Keratinocyte (primary cell): Measurements from ENCODE around the gene GRN. TPM values are rescaled to one million over a fixed set of nuclear protein-coding genes. Genes with fewer than 3 reads are reported as not detected.

Experiments
- DNase-seq: peaks from one replicate; pipeline ENCODE4 v3.0.0-alpha.2; 2011; ENCODE audit warnings: low read depth, missing footprints, low spot score
- FAIRE-seq: peaks from 2 replicates; lab custom pipeline; 2011; peaks lifted over from hg19 to GRCh38; lab: Jason Lieb, UNC
- H2AFZ ChIP-seq: 2 replicates; pipeline ENCODE4 v1.6.0; 2012; ENCODE audit warnings: low read length, control low read depth, inconsistent platforms; ENCODE audit not compliant: control insufficient read depth
- H3K27ac ChIP-seq: 2 replicates; pipeline ENCODE4 v1.5.1; 2011; ENCODE audit warnings: low read length; ENCODE audit not compliant: control insufficient read depth, insufficient read depth
- H3K27me3 ChIP-seq: 3 replicates; pipeline ENCODE4 v1.6.0; 2011; ENCODE audit warnings: low read length; ENCODE audit not compliant: control insufficient read depth, insufficient read depth; ENCODE audit errors: extremely low read depth
- H3K36me3 ChIP-seq, 2 experiments: 2 replicates in 1 of 2; 3 replicates in 1 of 2; pipeline ENCODE4 v1.5.1; 2011; ENCODE audit warnings: low read length in 2 of 2, mild to moderate bottlenecking in 1 of 2; ENCODE audit not compliant: control insufficient read depth in 2 of 2, insufficient read depth in 2 of 2; ENCODE audit errors: extremely low read depth in 1 of 2
- H3K4me1 ChIP-seq: 3 replicates; pipeline ENCODE4 v1.5.1; 2011; ENCODE audit warnings: low read length; ENCODE audit not compliant: control insufficient read depth, insufficient read depth; ENCODE audit errors: extremely low read depth
- H3K4me2 ChIP-seq: 3 replicates; pipeline ENCODE4 v1.6.0; 2011; ENCODE audit warnings: low read depth, low read length; ENCODE audit not compliant: control insufficient read depth, insufficient read depth; ENCODE audit errors: extremely low read depth
- H3K4me3 ChIP-seq, 3 experiments: fragments of 200-600 bp in 1 of 3; sonication (generic) in 1 of 3; 2 replicates in 2 of 3; 3 replicates in 1 of 3; pipeline ENCODE4 v1.5.1; 2011 to 2016; ENCODE audit warnings: low read length in 3 of 3, mild to moderate bottlenecking in 3 of 3, control low read depth in 2 of 3, inconsistent platforms in 1 of 3, low read depth in 1 of 3, mixed read lengths in 1 of 3, mixed run types in 1 of 3, moderate library complexity in 1 of 3; ENCODE audit not compliant: control insufficient read depth in 2 of 3, insufficient read depth in 2 of 3; ENCODE audit errors: extremely low read depth in 1 of 3
- H3K79me2 ChIP-seq: 2 replicates; pipeline ENCODE4 v1.6.0; 2012; ENCODE audit warnings: low read length; ENCODE audit not compliant: control insufficient read depth, insufficient read depth
- H3K9ac ChIP-seq: 3 replicates; pipeline ENCODE4 v1.6.0; 2011; ENCODE audit warnings: low read length; ENCODE audit not compliant: control insufficient read depth, insufficient read depth; ENCODE audit errors: extremely low read depth
- H3K9me1 ChIP-seq: 3 replicates; pipeline ENCODE4 v1.6.0; 2011; ENCODE audit warnings: low read length; ENCODE audit not compliant: control insufficient read depth, insufficient read depth; ENCODE audit errors: extremely low read depth
- H3K9me3 ChIP-seq: 2 replicates; pipeline ENCODE4 v1.5.1; 2012; ENCODE audit warnings: low read depth, low read length; ENCODE audit not compliant: control insufficient read depth
- H4K20me1 ChIP-seq: 3 replicates; pipeline ENCODE4 v1.6.0; 2011; ENCODE audit warnings: low read length; ENCODE audit not compliant: control insufficient read depth, insufficient read depth; ENCODE audit errors: extremely low read depth
- CTCF ChIP-seq, 3 experiments: IDR thresholded peaks in 1 of 3; conservative IDR thresholded peaks in 1 of 3; optimal IDR thresholded peaks in 1 of 3; 2 replicates in 2 of 3; 3 replicates in 1 of 3; pipeline versions ENCODE3 to v1.5.1; 2011; ENCODE audit warnings: low read length in 3 of 3, mild to moderate bottlenecking in 3 of 3, moderate library complexity in 2 of 3, control low read depth in 1 of 3, inconsistent platforms in 1 of 3; ENCODE audit not compliant: insufficient read depth in 2 of 3; ENCODE audit errors: extremely low read depth in 1 of 3
- EZH2 ChIP-seq: IDR thresholded peaks from one replicate; pipeline ENCODE4 v1.6.1; 2012; ENCODE audit warnings: inconsistent platforms, mild to moderate bottlenecking, low read length, moderate library complexity
- dilution Hi-C: fragments of 300-500 bp; cut with MboI; formaldehyde crosslinking; loops from one replicate; pipeline ENCODE4 v1.7.0; 2020; ENCODE audit warnings: low sequenced_read_pairs; ENCODE audit not compliant: extremely low pct_ligation_motif_present
- polyA plus RNA-seq, 5 experiments: library from polyadenylated mRNA; depleted of rRNA in 3 of 5; stranded (reverse) in 3 of 5; stranded (forward) in 1 of 5; unstranded in 1 of 5; fragments of >200 nt; gene quantifications; 1 replicate in 1 of 5; 2 replicates in 3 of 5; 3 replicates in 1 of 5; pipeline versions ENCODE4 v1.2.1 to v1.2.3, GENCODE V29; 2011 to 2012; ENCODE audit warnings: missing spikeins in 2 of 5, low read depth in 1 of 5, low replicate concordance in 1 of 5

Gene GRN
- polyA plus RNA-seq, 1 donor (not counting 4 experiments of a cell fraction or from before 2014, with no cell fraction given): 179 TPM

- DNase-seq: no peak
- Histone ChIP-seq H3K9me1 (no peaks in the 10 kb centered on the region), H3K27ac (no peak overlapping the region)
These were observed 39.8 kb downstream of the GRN start for GRCh38 chr17:44384823-44385286.

GRCh38 chr17:44385287-44386181, 40.4 kb downstream of the GRN start:
- H3K4me3 ChIP-seq: peak overlapping the region; percentile 44 to 71 (median 67)
- peaks cover 9% of the 10 kb centered on the region for H3K4me1 ChIP-seq
- H3K79me2 ChIP-seq: no peaks in the 10 kb centered on the region
- dilution Hi-C loops: no loop called here
- H3K4me2 ChIP-seq: peak overlapping the region; percentile 88
- no peak for TF ChIP-seq EZH2
- TF ChIP-seq CTCF (optimal IDR thresholded peaks at IDR 0.05 in 1 of 3, IDR thresholded peaks at IDR 0.05 in 1 of 3, conservative IDR thresholded peaks at IDR 0.05 in 1 of 3; ENCODE audit: extremely low read depth in 1 of 3, insufficient read depth in 2 of 3, low read length in 3 of 3): peak in 1 of 3 experiments; percentile 9
- H3K36me3 ChIP-seq: no peaks in the 10 kb centered on the region
- no peak overlapping the region for H3K27ac ChIP-seq
- H2AFZ ChIP-seq: peak overlapping the region; percentile 87
- H3K9me1 ChIP-seq: no peaks in the 10 kb centered on the region
- peak overlapping the region; percentile 69 for H3K9ac ChIP-seq
- H3K27me3 ChIP-seq: peaks cover 31% of the 10 kb centered on the region
- no peaks in the 10 kb centered on the region for H4K20me1 ChIP-seq
- peak; percentile 55 for DNase-seq
- no peaks in the 10 kb centered on the region for H3K9me3 ChIP-seq
- FAIRE-seq: no peak

More at GRCh38 chr17:44384823-44385286, 39.8 kb downstream of the GRN start:
- Histone ChIP-seq H3K79me2 (no peaks in the 10 kb centered on the region), H3K4me3 (peak overlapping the region; percentile 44 to 71 (median 47)), H3K9ac (no peak overlapping the region), H2AFZ (peak overlapping the region; percentile 22), H3K4me2 (peak overlapping the region; percentile 88), H3K9me3 (no peaks in the 10 kb centered on the region), H3K36me3 (no peaks in the 10 kb centered on the region), H3K27me3 (peaks cover 37% of the 10 kb centered on the region), H3K4me1 (peaks cover 9% of the 10 kb centered on the region), H4K20me1 (no peaks in the 10 kb centered on the region)
- FAIRE-seq: no peak
- dilution Hi-C loops: no loop called here
- TF ChIP-seq EZH2 (no peak), CTCF (optimal IDR thresholded peaks at IDR 0.05 in 1 of 3, IDR thresholded peaks at IDR 0.05 in 1 of 3, conservative IDR thresholded peaks at IDR 0.05 in 1 of 3; ENCODE audit: extremely low read depth in 1 of 3, insufficient read depth in 2 of 3, low read length in 3 of 3) (no peak)
